NCI-H146 treated with DMSO at 0.1 percent for 48 hours (cell line): ENCODE data around the gene TIMP3.
A peak's percentile ranks its signal among the peaks of the same experiment; 100 is the strongest.

Experiments used
- DNase-seq: peaks from one replicate; lab custom pipeline; 2025; ENCODE audit not compliant: unreplicated experiment; lab: John Stamatoyannopoulos, UW

The TIMP3 gene

GRCh38 chr22:32880505-32880892, 79.0 kb downstream of the TIMP3 start:
- no peak for DNase-seq

GRCh38 chr22:32880893-32881596, 79.5 kb downstream of the TIMP3 start:
- DNase-seq = peak; percentile 84

GRCh38 chr22:32882360-32882755, 80.9 kb downstream of the TIMP3 start:
- no peak for DNase-seq

GRCh38 chr22:32882774-32883530, 81.4 kb downstream of the TIMP3 start:
- no peak for DNase-seq

GRCh38 chr22:32887324-32887980, 85.9 kb downstream of the TIMP3 start:
- no peak for DNase-seq

- no peak for DNase-seq
Observed at GRCh38 chr22:32888976-32889375, 87.5 kb downstream of the TIMP3 start.

GRCh38 chr22:32896891-32897290, 95.4 kb downstream of the TIMP3 start:
- DNase-seq = no peak

- DNase-seq = no peak
Observed at GRCh38 chr22:32897400-32897799, 95.9 kb downstream of the TIMP3 start.

- DNase-seq = no peak
Observed at GRCh38 chr22:32900886-32901635, 99.6 kb downstream of the TIMP3 start.

GRCh38 chr22:32901925-32902324, 100.4 kb downstream of the TIMP3 start:
- no peak for DNase-seq

GRCh38 chr22:32903507-32903906, 102.0 kb downstream of the TIMP3 start:
- no peak for DNase-seq

GRCh38 chr22:32904044-32904443, 102.5 kb downstream of the TIMP3 start:
- no peak for DNase-seq

GRCh38 chr22:32905400-32905799, 103.9 kb downstream of the TIMP3 start:
- DNase-seq = no peak

GRCh38 chr22:32909581-32910428, 108.3 kb downstream of the TIMP3 start:
- no peak for DNase-seq

GRCh38 chr22:32910429-32910772, 108.9 kb downstream of the TIMP3 start:
- DNase-seq = no peak

GRCh38 chr22:32911503-32911902, 110.0 kb downstream of the TIMP3 start:
- peak; percentile 35 for DNase-seq
